ENCODE results near the gene CLEC2B. TPM values are rescaled to one million over a fixed set of nuclear protein-coding genes. Genes with fewer than 3 reads are reported as not detected.

Gene CLEC2B
- total RNA-seq, 4 donors from 2014 or later = 14.5 to 56.3 (median 49.4) TPM

DNA sequence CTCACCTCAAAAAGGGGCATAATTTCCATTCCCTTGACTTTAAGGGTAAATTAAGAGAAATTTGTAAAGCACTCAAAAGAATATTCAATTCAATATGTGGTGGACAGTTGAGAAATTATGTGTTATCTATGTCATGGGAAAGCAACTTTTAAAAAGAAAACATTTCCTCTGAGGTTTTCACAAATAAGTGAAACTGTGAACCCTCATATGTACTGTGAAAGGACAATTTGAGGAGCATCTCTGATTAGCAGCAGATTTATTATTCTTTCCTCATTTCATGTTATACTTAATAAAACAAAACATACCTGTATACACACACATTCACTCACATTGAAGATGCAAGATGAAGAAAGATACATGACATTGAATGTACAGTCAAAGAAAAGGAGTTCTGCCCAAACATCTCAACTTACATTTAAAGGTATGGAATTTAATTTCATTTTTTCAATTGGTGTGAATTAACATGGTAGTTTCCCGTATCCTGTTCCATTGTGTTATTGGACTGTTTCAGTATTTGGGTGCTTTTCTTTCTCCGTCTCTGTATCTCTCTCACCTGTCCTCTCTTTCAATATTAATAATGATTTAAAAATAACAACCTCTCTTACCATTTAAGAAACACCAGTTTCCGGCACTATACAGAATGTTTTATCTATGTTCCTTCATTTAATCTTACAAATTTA, 41.8 kb downstream of the CLEC2B start, which contains the start of gene KLRF1:
Gene KLRF1 (plus strand): TSS at position 273 of the 680 bp plus-strand sequence. CDS start 64 bp downstream, at position 337.
- TF ChIP-seq, protein P1, sequence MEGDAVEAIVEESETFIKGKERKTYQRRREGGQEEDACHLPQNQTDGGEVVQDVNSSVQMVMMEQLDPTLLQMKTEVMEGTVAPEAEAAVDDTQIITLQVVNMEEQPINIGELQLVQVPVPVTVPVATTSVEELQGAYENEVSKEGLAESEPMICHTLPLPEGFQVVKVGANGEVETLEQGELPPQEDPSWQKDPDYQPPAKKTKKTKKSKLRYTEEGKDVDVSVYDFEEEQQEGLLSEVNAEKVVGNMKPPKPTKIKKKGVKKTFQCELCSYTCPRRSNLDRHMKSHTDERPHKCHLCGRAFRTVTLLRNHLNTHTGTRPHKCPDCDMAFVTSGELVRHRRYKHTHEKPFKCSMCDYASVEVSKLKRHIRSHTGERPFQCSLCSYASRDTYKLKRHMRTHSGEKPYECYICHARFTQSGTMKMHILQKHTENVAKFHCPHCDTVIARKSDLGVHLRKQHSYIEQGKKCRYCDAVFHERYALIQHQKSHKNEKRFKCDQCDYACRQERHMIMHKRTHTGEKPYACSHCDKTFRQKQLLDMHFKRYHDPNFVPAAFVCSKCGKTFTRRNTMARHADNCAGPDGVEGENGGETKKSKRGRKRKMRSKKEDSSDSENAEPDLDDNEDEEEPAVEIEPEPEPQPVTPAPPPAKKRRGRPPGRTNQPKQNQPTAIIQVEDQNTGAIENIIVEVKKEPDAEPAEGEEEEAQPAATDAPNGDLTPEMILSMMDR (IDR thresholded peaks at IDR 0.05; ENCODE audit: low read depth) = no peak

DNA sequence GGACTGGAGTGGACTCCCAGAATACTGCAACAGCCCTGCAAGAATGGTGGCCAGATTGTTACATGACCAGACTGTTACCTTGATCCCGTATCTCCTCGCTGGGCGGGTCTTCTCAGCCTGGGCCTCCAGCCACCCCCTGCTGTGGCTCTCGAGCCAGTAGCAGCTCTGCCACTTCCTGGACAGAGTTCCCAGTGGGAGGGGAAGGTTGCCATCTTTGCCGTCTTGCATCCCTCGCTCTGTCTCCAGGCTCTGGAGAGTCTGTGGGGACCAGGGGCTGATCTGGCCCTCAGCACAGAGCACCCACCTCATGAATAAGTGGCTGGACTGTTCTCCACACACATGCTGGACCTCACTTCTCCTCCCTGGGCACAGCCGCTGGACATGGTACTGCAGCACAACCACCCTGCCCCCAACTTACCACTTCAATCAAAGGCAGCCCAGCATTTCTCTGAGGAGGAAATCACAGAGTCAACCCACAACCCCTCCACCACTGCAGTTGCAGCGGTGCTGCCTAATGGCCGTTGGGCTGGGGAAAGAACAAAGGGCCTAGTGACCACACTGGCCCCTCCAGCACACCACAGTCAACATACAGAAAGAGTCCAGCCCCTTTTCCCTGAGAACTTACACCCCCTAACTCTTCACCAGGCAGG, 48.7 kb downstream of the CLEC2B start:
- TF ChIP-seq, protein P1 (IDR thresholded peaks at IDR 0.05; ENCODE audit: low read depth) = no peak

DNA sequence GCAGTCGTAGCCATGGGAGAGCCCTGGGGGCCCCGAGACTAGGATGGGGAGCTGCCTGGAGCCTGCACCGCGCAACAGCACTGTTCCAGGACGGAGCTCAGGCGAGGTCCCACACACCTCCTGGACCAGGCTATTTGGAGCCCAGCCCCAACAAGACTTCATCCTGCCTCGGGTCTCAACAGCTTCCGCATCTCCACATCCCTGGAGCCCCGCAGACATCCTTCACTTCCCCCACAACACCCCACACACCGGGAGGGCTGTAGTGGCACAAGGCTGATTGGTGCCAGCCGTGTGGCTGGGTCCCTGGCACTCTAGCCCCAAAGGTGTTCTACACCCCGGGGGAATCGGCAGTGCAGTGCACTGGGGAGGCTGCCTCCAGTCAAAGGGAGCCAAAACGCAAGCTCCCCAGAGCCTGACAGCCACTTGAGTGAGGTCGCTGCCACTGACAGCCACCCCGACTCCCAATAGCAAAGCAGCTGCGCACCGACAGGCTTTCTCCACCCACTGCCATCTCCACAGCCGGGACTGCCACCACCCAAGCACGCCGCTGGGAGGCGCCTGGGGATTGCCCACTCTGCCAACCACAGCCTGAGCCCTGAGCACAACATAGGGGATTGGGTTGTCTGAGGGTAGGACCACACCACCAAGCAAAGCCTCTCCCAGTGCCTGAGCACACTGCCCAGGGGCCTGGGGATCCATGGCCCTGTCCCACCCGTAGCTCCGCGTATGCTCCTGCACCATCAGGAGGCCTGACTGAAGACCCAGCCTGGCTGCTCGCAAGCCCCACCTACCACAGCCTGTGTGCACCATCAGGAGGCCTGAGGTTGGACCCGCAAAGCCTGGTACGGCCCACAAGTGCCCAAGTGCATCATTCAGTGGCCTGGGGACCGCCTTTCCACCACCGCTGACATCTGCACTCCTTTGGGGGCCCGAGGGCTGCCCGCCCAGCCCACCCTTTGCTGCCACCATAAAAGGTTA, 55.0 kb downstream of the CLEC2B start:
- TF ChIP-seq, protein P1 (IDR thresholded peaks at IDR 0.05; ENCODE audit: low read depth) = no peak

DNA sequence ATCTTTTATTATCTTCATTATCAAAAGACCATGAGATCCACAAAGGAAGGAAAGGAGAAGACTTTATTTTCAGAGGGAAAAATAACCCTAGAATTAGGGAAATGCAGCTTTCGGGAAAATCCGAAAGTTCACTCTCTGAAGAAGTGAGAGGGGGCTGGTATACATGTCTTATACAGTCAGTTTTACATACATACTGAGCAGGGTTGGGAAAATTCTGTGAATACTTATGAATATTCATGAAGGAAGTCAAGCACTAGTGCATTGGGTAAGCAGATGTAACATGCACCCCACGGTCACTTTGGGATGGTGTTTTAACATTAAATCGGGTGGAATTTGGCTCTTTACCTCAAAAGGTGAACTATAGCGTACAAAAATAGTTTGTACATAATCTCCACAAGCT, 57.5 kb downstream of the CLEC2B start:
- TF ChIP-seq, protein P1 (IDR thresholded peaks at IDR 0.05; ENCODE audit: low read depth) = no peak

DNA sequence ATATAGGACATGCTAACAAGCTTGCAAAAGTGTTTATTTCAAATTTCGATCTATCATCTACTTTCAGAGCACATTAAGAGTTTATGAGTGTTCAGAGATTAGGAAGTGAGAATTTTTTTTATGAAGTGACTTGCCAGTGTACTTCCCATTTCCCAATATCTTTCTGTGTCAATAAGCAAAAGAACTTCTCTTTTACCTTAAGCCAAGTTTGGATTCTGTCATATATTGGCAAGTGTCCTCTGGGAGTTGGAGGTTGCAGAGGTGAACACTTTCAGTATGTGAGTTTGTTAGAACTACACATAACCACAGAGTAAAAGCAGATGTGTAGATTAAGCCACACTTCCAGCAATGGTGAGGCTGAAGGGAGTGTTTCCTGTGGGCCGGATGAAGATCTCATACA, 58.5 kb downstream of the CLEC2B start:
- TF ChIP-seq, protein P1 (IDR thresholded peaks at IDR 0.05; ENCODE audit: low read depth) = no peak

DNA sequence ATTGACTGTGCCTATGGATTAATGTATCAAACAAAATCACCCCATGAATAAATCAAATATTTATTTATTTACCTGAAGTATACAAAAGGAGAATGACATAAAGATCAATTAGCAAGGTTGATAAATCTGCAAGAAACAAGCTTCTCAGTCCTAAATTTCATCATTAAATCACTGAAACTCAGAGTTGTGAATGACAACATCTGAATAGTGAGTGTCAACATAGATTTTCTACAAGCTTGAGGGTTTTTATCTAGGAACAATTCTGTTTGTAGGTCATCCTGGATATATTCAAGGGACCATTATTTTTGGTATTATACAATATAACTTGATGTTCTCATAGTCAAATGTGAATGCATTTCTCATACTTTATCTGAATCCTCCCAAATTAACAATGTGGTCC, 59.3 kb downstream of the CLEC2B start:
- TF ChIP-seq, protein P1 (IDR thresholded peaks at IDR 0.05; ENCODE audit: low read depth) = no peak
